Measurements from ENCODE around the gene JAM2.

- TF ChIP-seq CTCF (IDR thresholded peaks at IDR 0.05) (no peak), POLR2A (IDR thresholded peaks at IDR 0.05) (no peak)
Measured at GRCh38 chr21:25635310-25635709, 3.7 kb upstream of the JAM2 start.
